Transverse colon (tissue), 4 donors: Measurements from ENCODE around the gene ARHGAP8.

ENCODE experiments used
- CTCF ChIP-seq, 5 experiments: fragments of 200-600 bp in 3 of 5; fragments of 450-650 bp in 2 of 5; sonication (generic) in 3 of 5; IDR thresholded peaks; 1 replicate in 2 of 5; 2 replicates in 3 of 5; pipeline ENCODE4 v1.5.1; 2016 to 2017; ENCODE audit warnings: antibody characterized with exemption in 5 of 5, inconsistent platforms in 3 of 5, mild to moderate bottlenecking in 2 of 5, moderate library complexity in 1 of 5
- EP300 ChIP-seq: sonication (generic); formaldehyde crosslinking; IDR thresholded peaks from one replicate; pipeline ENCODE4 v1.6.1; 2017; ENCODE audit warnings: antibody characterized with exemption, low read depth
- POLR2A ChIP-seq: fragments of 450-650 bp; IDR thresholded peaks from one replicate; pipeline ENCODE4 v1.6.1; 2016; ENCODE audit warnings: antibody characterized with exemption, mild to moderate bottlenecking, moderate library complexity
- POLR2AphosphoS5 ChIP-seq, 3 donors: sonication (generic); formaldehyde crosslinking; IDR thresholded peaks; one replicate each; pipeline ENCODE4 v1.6.1; 2016; ENCODE audit warnings: antibody characterized with exemption in 3 of 3

GRCh38 chr22:44876921-44877320 lies 124.5 kb downstream of the ARHGAP8 start:
- no peak for TF ChIP-seq CTCF (IDR thresholded peaks at IDR 0.05)
- TF ChIP-seq POLR2A: no peak
- no peak for TF ChIP-seq POLR2AphosphoS5 (IDR thresholded peaks at IDR 0.05)
- no peak for TF ChIP-seq EP300
